Activated naive CD8-positive, alpha-beta T cell treated with anti-CD3 and anti-CD28 coated beads for 36 hours (primary cell): ENCODE data around the gene LRRIQ4. TPM values are rescaled to one million over a fixed set of nuclear protein-coding genes. Genes with fewer than 3 reads are reported as not detected.
A peak's percentile ranks its signal among the peaks of the same experiment; 100 is the strongest.

ENCODE experiments used
- DNase-seq: peaks from one replicate; pipeline ENCODE4 v3.0.0; 2021
- H3K27ac Mint-ChIP-seq: one replicate; pipeline ENCODE4 v1.8.0; 2022; ENCODE audit warnings: mild to moderate bottlenecking, moderate library complexity, mixed read lengths
- H3K27me3 Mint-ChIP-seq: one replicate; pipeline ENCODE4 v1.8.0; 2022; ENCODE audit warnings: mild to moderate bottlenecking, mixed read lengths
- H3K36me3 Mint-ChIP-seq: one replicate; pipeline ENCODE4 v1.8.0; 2021; ENCODE audit warnings: mild to moderate bottlenecking, mixed read lengths
- H3K4me1 Mint-ChIP-seq: one replicate; pipeline ENCODE4 v1.8.0; 2021; ENCODE audit warnings: mixed read lengths
- H3K4me3 Mint-ChIP-seq: one replicate; pipeline ENCODE4 v1.8.0; 2022; ENCODE audit warnings: mild to moderate bottlenecking, moderate library complexity, mixed read lengths
- H3K9me3 Mint-ChIP-seq: one replicate; pipeline ENCODE4 v1.8.0; 2022; ENCODE audit warnings: mixed read lengths
- total RNA-seq, 2 experiments: library from RNA; stranded (reverse); gene quantifications; one replicate each; pipeline ENCODE4 v1.2.3, GENCODE V29; 2021

The LRRIQ4 gene
- total RNA-seq, result under 1 TPM; 0.18 to 0.49 TPM

DNA sequence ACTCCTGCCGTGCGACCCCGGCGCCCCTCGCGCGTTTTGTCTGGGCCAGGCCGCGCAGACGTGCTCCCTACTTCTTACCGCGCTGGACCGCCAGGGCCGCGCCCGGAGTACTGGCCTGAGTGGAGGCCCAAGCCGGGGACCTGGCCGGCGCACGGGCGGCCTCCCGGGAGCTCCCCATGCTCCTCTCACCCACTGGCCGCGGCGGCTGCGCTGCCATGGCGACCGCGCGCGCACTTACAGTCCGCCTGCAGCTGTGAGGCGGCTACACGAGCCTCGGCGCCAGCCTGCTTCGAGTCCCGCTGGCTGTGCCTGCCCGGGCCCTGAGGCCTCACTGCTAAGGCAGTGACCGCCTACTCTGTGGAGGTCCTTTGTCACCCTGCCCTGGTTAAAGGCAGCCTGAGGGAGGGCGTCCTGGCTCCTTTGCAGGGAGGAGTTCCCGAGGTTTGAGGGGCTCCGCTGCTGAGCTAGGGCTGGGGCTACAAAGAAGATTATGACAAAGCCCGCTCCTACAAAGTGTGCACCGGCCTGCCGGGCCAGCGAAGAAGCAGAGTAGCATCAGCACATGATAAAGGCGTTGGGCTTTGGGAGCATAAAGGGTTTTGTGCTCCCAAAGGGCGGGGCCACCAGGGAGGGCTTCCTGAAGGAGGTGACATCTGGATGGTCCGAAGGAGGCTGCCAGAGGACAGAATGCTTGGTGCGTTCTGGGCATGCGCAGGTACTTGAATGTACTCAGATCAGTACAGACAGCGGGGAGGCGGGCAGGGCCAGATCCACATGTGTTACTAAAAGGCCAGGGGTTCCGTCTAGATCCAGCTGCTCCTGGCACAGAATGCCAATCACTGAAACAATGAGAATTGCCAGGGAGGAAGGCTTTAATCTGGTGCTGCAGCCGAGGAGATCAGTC, at the start of gene LRRIQ4, which contains the start of gene LRRC34:
Gene LRRIQ4 (plus strand): TSS at position 539 of the 904 bp plus-strand sequence. CDS start 9,052 bp downstream, outside the sequence.
Gene LRRC34 (minus strand): TSS at position 573 of the 904 bp plus-strand sequence. CDS start 356 bp downstream, at position 217.
- peaks cover 17% of the 10 kb centered on the region for H3K4me1 Mint-ChIP-seq
- peak; percentile 74 for DNase-seq

DNA sequence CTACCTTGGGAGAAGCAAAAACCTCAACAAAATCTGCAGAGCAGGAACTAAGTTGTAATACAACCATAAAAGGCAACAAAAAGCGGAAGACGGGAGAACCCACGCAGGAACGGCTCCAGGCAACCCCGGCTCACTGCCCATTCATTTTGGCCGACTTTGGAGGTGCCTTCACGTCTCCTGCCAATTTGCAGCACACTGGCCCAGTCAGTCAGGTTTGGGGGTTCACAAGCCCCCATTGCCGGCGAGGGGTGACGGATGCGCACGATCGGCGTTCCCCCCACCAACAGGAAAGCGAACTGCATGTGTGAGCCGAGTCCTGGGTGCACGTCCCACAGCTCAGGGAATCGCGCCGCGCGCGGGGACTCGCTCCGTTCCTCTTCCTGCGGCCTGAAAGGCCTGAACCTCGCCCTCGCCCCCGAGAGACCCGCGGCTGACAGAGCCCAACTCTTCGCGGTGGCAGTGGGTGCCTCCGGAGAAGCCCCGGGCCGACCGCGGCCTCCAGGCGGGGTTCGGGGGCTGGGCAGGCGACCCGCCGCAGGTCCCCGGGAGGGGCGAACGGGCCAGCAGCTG, 48.3 kb upstream of the LRRIQ4 start:
- Mint-ChIP-seq H3K27ac (peak overlapping the region; percentile 98), H3K36me3 (peaks cover 15% of the 10 kb centered on the region), H3K4me1 (peaks cover 26% of the 10 kb centered on the region), H3K9me3 (peaks cover 6% of the 10 kb centered on the region), H3K27me3 (peaks cover 3% of the 10 kb centered on the region), H3K4me3 (peak overlapping the region; percentile 95)
- DNase-seq, result peak; percentile 65

More for the DNA sequence above, at the start of gene LRRIQ4, which contains the start of gene LRRC34:
- H3K27me3 Mint-ChIP-seq, result no peaks in the 10 kb centered on the region
- H3K4me3 Mint-ChIP-seq, result peak within 1 kb of the TSS; percentile 84
- H3K36me3 Mint-ChIP-seq, result peaks cover 8% of the 10 kb centered on the region
- peak within 1 kb of the TSS; percentile 84 for H3K27ac Mint-ChIP-seq
- peaks cover 18% of the 10 kb centered on the region for H3K9me3 Mint-ChIP-seq

DNA sequence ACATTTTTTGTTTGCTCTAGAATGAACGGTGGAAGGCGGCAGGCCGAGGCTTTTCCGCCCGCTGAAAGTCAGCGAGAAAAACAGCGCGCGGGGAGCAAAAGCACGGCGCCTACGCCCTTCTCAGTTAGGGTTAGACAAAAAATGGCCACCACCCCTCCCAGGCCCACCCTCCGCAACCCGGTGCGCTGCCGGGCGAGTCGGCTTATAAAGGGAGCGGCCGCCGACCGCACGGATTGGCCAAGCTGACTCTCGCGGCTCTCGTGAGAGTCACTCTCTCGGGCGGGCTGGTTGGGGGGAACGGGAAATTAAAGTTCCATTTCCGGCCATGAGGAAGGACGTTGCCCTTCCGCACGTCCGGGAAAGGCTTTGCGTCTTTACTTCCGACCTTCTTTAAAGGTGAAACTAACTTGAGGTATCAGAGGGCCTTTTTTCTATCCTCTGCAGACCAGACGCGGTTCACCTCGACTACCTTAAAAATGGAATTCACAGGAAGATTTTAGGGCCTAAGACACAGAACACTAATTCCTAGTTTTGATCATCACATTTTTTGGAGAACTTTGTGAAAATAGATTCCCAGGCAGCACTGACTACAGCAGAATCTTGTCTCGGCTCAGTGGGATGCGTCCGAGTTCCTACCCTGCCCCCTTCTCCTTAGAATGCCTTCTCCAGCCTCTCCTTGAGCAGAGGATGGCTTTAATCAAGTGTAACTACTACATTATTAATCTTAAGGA, 47.6 kb upstream of the LRRIQ4 start, which contains the start of gene TERC:
Gene TERC (minus strand): TSS at position 179 of the 731 bp plus-strand sequence.
- H3K4me1 Mint-ChIP-seq, result peaks cover 26% of the 10 kb centered on the region
- peak; percentile 94 for DNase-seq
- peak within 1 kb of the TSS; percentile 95 for H3K4me3 Mint-ChIP-seq
- H3K9me3 Mint-ChIP-seq, result peaks cover 6% of the 10 kb centered on the region
- H3K36me3 Mint-ChIP-seq, result peaks cover 12% of the 10 kb centered on the region
- peak within 1 kb of the TSS; percentile 98 for H3K27ac Mint-ChIP-seq
- H3K27me3 Mint-ChIP-seq, result peaks cover 3% of the 10 kb centered on the region

DNA sequence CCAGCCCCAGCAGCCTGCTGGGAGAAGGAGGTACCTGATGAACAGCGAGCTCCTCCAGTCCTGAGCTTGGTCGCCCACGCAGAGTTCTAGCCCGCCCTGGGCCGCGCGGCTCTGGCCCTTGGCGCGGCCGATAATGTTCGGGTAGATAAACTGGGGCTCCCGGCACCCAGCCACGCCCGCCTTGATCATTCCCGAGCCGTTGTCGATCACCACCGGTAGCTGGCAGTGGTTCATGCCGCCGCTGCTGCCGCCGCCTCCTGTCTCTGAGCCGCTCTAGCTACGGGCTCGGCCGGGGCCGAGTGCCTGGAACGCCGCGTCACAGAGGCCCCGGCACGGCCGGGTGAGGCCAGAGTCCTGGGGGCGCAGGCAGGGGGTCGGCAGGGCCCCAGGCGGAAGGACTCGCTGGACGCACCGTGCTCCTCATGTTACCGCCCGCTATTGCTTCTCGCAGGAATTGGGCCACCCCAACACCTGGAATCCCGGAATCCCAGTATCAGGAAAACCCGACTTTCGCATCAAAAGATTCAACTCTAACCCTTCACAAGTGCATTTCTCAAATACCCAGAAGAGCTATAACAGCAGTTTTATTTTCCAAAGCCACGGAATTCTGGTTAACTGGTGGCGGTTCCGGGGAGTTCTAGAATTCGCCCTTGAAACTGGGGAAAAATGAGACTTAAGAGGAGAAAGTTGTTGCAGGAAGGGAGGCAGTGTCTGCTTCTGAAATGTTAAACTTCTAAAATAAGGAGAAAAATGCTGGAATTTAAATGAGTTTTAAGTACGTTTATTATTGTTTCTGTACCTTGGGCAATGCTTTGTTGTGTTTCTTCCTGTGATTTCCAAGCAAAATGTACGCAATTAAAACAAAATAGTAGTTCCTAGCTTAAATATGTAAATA, 43.1 kb upstream of the LRRIQ4 start, which contains the start of gene ACTRT3:
Gene ACTRT3 (minus strand): TSS at position 275 of the 895 bp plus-strand sequence. CDS start 41 bp downstream, at position 234.
- Mint-ChIP-seq H3K27ac (peak within 1 kb of the TSS; percentile 84), H3K9me3 (peaks cover 3% of the 10 kb centered on the region), H3K27me3 (peaks cover 9% of the 10 kb centered on the region), H3K4me1 (peaks cover 25% of the 10 kb centered on the region), H3K36me3 (peaks cover 18% of the 10 kb centered on the region), H3K4me3 (peak within 1 kb of the TSS; percentile 85)
- DNase-seq, result peak; percentile 74

DNA sequence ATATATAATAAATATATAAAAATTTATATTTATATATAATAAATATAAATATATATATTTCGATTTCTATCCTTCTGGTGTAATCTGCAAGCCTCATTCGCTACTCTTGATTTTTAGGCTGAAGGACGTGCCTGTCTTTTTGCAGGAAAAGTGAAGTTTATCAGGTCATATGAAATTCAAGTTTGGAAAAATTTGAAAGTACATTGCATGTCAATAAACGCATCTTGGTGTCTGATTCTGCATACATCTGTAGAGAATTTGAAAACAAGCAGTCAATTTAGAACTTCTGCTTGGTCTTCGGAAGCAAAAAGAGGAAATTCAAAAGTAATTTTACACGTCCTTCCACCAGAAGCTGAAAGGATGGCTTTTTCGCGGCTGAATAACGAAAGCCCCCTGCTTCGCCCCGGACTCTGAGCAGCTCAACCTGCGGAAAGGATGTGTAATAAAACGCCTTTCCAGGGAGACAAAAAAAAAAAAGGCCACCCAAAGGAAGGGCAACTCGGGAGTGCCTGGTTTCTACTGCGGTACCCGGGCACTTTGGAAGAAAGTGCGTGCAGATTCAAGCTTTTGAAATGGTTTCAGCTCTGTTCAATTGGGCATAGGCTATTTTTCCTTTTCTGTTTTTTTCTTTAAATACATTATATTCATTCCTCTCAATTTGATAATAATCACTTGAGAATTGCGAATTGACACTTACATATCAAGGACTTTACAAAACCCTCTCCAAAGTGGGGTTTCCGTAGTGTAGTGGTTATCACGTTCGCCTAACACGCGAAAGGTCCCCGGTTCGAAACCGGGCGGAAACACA, 41.0 kb upstream of the LRRIQ4 start:
- Mint-ChIP-seq H3K4me3 (peak overlapping the region; percentile 99), H3K36me3 (peaks cover 23% of the 10 kb centered on the region), H3K9me3 (no peaks in the 10 kb centered on the region), H3K4me1 (peaks cover 29% of the 10 kb centered on the region), H3K27me3 (peaks cover 9% of the 10 kb centered on the region), H3K27ac (peak overlapping the region; percentile 99)
- DNase-seq, result peak; percentile 62

DNA sequence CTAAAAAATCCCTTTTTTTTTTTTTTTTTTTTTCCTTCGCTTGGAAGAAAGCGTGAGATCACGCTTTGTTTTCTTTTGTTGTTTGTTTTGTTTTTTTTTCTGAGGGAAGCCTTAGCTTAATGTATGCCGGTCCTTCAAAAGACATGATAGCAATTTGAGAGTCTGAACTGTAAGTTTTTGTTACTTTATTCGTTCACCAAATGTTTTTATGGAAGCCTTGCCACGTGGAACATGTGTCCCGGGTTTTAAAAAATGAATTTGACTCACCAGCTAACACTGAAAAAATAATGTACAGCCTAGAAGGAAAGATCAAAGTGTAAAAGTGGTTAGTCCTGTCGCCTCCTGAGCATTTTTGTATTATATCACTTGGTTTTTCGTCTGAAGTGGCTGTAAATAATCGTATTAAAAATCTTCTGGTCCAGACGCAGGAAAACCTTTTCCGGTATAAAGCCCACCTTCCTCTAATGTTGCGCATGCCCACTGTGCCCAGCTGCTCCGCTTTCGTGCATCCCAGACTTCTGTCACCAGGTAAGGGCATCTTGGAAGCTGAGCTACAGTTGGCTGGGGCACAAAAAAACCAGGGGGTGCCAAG, 40.3 kb upstream of the LRRIQ4 start:
- no peak for DNase-seq
- Mint-ChIP-seq H3K36me3 (peaks cover 26% of the 10 kb centered on the region), H3K4me3 (peak overlapping the region; percentile 99), H3K27ac (peak overlapping the region; percentile 99), H3K27me3 (peaks cover 9% of the 10 kb centered on the region), H3K9me3 (no peaks in the 10 kb centered on the region), H3K4me1 (peaks cover 36% of the 10 kb centered on the region)

DNA sequence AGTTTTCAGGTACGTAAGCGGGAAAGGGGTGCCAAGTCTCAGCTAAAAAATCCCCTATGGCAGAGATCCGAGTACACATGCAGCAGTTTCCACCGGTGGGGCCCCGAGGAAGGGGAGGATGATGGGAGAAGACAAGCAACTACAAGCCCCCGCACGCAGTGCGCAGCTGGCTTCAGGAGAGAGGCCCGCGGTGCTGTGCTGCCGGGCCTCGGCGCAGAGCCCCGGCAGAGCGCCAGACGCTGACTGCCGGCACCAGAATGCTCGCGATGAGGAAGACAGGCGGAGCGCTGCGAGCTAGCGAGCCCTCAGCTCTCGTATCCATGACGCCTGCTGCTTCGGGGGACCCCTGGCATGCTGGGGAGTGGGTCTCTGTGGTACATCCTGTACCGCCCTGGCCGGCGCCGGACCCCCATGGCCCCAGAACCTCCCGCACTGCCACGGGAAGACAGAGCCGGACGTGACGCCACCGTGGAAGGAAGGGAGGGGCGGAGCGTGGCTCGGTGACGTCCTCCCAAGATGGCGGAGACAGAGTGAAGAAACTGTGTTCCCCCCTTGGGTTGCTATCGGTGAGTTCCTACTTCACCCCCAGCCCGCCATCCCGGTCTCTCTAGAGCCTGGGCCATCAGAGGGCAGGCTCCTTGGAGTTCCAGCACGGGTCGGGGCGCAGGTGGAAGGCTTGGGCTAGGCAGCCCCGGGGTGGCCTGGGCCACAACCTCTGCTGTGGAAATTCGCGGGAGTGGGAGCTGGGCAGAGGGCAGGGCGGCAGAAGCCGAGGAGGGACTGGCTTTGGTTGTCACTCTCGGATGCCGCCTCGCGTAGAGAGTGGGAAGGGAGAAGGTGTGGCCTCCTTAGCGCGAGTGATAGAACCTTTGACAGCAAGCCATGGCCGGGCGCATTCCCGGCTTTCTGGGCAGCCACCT, 39.5 kb upstream of the LRRIQ4 start, which contains the start of gene MYNN:
Gene MYNN (plus strand): TSS at position 500 of the 920 bp plus-strand sequence. CDS start 900 bp downstream, outside the sequence.
- Mint-ChIP-seq H3K9me3 (no peaks in the 10 kb centered on the region), H3K4me1 (peaks cover 39% of the 10 kb centered on the region), H3K27ac (peak within 1 kb of the TSS; percentile 99), H3K4me3 (peak within 1 kb of the TSS; percentile 99), H3K27me3 (peaks cover 9% of the 10 kb centered on the region), H3K36me3 (peaks cover 25% of the 10 kb centered on the region)
- peak; percentile 92 for DNase-seq

DNA sequence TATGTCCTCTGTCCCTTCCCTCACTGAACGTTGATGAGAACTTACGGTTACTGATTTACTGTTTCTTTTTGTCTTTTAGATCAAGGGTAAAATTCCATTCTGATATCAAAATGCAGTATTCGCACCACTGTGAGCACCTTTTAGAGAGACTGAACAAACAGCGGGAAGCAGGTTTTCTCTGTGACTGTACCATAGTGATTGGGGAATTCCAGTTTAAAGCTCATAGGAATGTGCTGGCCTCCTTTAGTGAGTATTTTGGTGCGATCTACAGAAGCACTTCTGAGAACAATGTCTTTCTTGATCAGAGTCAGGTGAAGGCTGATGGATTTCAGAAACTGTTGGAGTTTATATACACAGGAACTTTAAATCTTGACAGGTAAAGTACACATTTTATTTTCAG, 38.5 kb upstream of the LRRIQ4 start:
- peaks cover 9% of the 10 kb centered on the region for H3K27me3 Mint-ChIP-seq
- H3K36me3 Mint-ChIP-seq, result peaks cover 32% of the 10 kb centered on the region
- no peaks in the 10 kb centered on the region for H3K9me3 Mint-ChIP-seq
- H3K4me3 Mint-ChIP-seq, result peak overlapping the region; percentile 99
- DNase-seq, result no peak
- H3K4me1 Mint-ChIP-seq, result peaks cover 47% of the 10 kb centered on the region
- H3K27ac Mint-ChIP-seq, result peak overlapping the region; percentile 99

DNA sequence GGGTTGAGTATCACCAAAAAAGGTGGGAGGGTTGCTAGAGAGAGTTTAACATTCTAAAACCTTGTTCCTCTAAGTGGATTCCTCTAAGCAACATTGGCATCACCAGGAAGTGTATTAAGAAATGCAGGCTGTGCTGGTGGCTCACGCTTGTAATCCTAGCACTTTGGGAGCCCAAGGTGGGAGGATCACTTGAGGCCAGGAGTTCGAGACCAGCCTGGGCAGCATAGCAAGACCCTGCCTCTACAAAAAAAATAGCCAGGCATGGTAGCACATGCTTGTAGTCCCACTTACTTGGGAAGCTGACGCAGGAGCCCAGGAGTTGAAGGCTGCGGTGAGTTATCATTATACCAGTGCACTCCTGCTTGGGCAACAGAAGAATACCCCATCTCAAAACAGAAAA, 34.8 kb upstream of the LRRIQ4 start:
- no peaks in the 10 kb centered on the region for H3K9me3 Mint-ChIP-seq

DNA sequence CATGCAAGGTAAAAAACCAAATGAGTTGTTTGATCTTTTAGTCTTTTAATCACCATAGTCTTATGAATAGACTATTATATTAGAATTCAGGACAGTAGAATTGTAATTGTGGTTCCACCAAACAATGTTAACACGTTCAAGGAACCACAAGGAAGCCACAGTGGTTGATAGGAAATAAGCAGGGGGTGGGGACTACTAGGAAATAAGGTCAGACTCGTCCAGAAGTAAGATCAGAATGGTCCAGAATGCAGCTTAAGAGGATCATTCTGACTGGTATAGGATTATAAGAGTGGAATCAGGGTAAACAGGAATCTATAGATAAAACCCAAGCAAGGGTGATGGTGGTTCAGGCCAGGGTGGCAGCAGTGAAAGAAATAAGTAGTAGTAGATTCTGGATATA, 31.9 kb upstream of the LRRIQ4 start:
- DNase-seq, result no peak
- Mint-ChIP-seq H3K27ac (peak overlapping the region; percentile 39), H3K4me3 (no peak overlapping the region), H3K9me3 (no peaks in the 10 kb centered on the region), H3K4me1 (peaks cover 42% of the 10 kb centered on the region), H3K27me3 (no peaks in the 10 kb centered on the region), H3K36me3 (peaks cover 36% of the 10 kb centered on the region)

More for the DNA sequence above, 34.8 kb upstream of the LRRIQ4 start:
- Mint-ChIP-seq H3K27me3 (no peaks in the 10 kb centered on the region), H3K4me1 (peaks cover 57% of the 10 kb centered on the region), H3K4me3 (no peak overlapping the region), H3K36me3 (peaks cover 49% of the 10 kb centered on the region), H3K27ac (no peak overlapping the region)
- no peak for DNase-seq

DNA sequence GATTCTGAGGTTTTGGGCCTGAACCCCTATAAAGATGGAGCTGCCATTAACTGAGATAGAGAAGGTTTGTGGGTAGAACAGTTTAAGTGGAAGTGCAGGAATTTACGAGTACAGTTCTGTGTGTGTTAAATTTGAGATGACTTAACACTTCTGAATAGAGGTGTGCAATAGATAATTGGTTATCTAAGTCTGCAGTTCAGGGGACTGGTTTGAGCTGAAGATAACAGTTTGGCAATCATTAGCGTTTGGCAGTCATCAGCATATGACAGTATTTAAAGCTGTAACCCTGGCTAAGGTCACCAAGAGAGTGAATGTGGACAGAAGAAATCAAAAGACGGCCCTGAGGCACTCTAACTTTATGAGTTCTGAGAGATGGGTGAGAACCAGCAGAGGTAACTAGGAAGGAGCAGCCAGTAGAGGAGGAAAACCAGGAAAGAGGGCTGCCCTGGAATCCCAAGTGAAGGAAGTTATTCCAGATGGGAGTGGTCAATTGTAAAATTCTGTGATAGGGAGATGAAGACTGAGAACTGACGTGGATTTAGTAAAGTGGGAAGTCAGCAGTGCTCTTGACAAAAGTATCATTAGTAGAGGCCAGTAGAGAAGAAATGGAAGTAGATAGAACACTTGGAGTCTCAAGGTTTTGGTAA, 31.3 kb upstream of the LRRIQ4 start:
- Mint-ChIP-seq H3K4me3 (no peak overlapping the region), H3K27me3 (no peaks in the 10 kb centered on the region), H3K9me3 (no peaks in the 10 kb centered on the region), H3K4me1 (peaks cover 42% of the 10 kb centered on the region), H3K36me3 (peaks cover 34% of the 10 kb centered on the region), H3K27ac (peak overlapping the region; percentile 39)
- DNase-seq, result no peak

DNA sequence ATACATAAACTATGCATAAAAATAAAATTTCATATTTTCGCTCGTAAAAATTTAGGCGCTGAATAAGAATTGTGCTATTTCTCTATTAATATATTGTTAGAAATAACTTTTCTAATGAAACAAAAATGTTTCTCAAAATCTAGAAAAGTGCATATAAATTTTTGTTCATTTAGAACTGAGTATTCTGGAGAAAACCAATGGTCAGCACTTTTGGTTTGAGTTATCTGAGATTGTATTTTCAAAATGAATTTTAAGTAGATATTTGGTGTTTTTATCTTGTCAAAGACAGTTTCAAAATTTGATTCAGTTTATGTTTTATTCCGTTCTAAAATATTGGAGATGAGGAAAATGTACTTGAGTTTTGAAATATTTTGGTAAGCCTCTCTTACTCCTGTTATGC, 25.6 kb upstream of the LRRIQ4 start:
- no peak overlapping the region for H3K4me3 Mint-ChIP-seq
- no peak for DNase-seq
- H3K9me3 Mint-ChIP-seq, result no peaks in the 10 kb centered on the region
- no peak overlapping the region for H3K27ac Mint-ChIP-seq
- peaks cover 20% of the 10 kb centered on the region for H3K36me3 Mint-ChIP-seq
- no peaks in the 10 kb centered on the region for H3K27me3 Mint-ChIP-seq
- peaks cover 15% of the 10 kb centered on the region for H3K4me1 Mint-ChIP-seq
